Neuronal stem cell (in vitro differentiated cells): Measurements from ENCODE around the gene TNNT3.
"Not testable (repeated sequence)": the region's sequence is repeated elsewhere in the genome, so short reads cannot be mapped to it uniquely, and the experiment has no call there.

ENCODE experiments used
- DNase-seq: peaks from one replicate; pipeline ENCODE4 v3.0.0-alpha.2; 2013; ENCODE audit warnings: low spot score
- H2AFZ ChIP-seq: one replicate; pipeline ENCODE4 v1.6.1; 2013; ENCODE audit warnings: mild to moderate bottlenecking, low read length, inconsistent platforms
- H2AK5ac ChIP-seq: 2 replicates; pipeline ENCODE4 v1.6.1; 2013; ENCODE audit warnings: low read depth, mild to moderate bottlenecking, inconsistent platforms, low read length, moderate library complexity, mixed read lengths
- H2BK120ac ChIP-seq: 2 replicates; pipeline ENCODE4 v1.6.1; 2013; ENCODE audit warnings: low read depth, mild to moderate bottlenecking, inconsistent platforms, low read length, moderate library complexity, mixed read lengths
- H2BK12ac ChIP-seq: one replicate; pipeline ENCODE4 v1.6.1; 2013; ENCODE audit warnings: low read length, inconsistent platforms
- H2BK15ac ChIP-seq: 2 replicates; pipeline ENCODE4 v1.6.1; 2013; ENCODE audit warnings: mild to moderate bottlenecking, low read length, inconsistent platforms, mixed read lengths
- H2BK5ac ChIP-seq: one replicate; pipeline ENCODE4 v1.6.1; 2013; ENCODE audit warnings: inconsistent platforms, mild to moderate bottlenecking, low read length, moderate library complexity
- H3K14ac ChIP-seq: one replicate; pipeline ENCODE4 v1.6.1; 2013; ENCODE audit warnings: low read length, inconsistent platforms
- H3K18ac ChIP-seq: 2 replicates; pipeline ENCODE4 v1.6.1; 2013; ENCODE audit warnings: low read length, inconsistent platforms
- H3K23ac ChIP-seq: 2 replicates; pipeline ENCODE4 v1.6.1; 2013; ENCODE audit warnings: low read depth, mild to moderate bottlenecking, mixed read lengths, low read length, inconsistent platforms; ENCODE audit not compliant: poor library complexity
- H3K27ac ChIP-seq: replicated peaks from 3 replicates; pipeline ENCODE4 v1.5.1; 2013; ENCODE audit warnings: low read length, inconsistent platforms
- H3K27me3 ChIP-seq, 3 experiments: 2 replicates each; pipeline ENCODE4 v1.6.1; 2013; ENCODE audit warnings: low read length in 3 of 3, mild to moderate bottlenecking in 2 of 3, inconsistent platforms in 1 of 3, low read depth in 1 of 3, mixed read lengths in 1 of 3, moderate library complexity in 1 of 3; ENCODE audit not compliant: control insufficient read depth in 3 of 3, insufficient read depth in 3 of 3
- H3K36me3 ChIP-seq, 2 donors: replicated peaks in 1 of 2; 2 replicates each; pipeline ENCODE4 v1.6.1; 2013; ENCODE audit warnings: low read length in 2 of 2; ENCODE audit not compliant: control insufficient read depth in 2 of 2, insufficient read depth in 2 of 2
- H3K4ac ChIP-seq: 2 replicates; pipeline ENCODE4 v1.6.1; 2013; ENCODE audit warnings: inconsistent platforms, mild to moderate bottlenecking, low read length, moderate library complexity
- H3K4me1 ChIP-seq, 2 donors: 1 replicate in 1 of 2; 2 replicates in 1 of 2; pipeline ENCODE4 v1.6.1; 2013; ENCODE audit warnings: low read length in 2 of 2, low read depth in 1 of 2; ENCODE audit not compliant: control insufficient read depth in 2 of 2, insufficient read depth in 1 of 2
- H3K4me2 ChIP-seq: one replicate; pipeline ENCODE4 v1.6.1; 2013; ENCODE audit warnings: mild to moderate bottlenecking, low read length, inconsistent platforms; ENCODE audit not compliant: insufficient read depth, poor library complexity, severe bottlenecking
- H3K4me3 ChIP-seq, 2 donors: 2 replicates each; pipeline ENCODE4 v1.5.1; 2013; ENCODE audit warnings: low read length in 2 of 2, mild to moderate bottlenecking in 2 of 2, inconsistent platforms in 1 of 2, moderate library complexity in 1 of 2
- H3K79me1 ChIP-seq: one replicate; pipeline ENCODE4 v1.6.1; 2013; ENCODE audit warnings: low read depth, mild to moderate bottlenecking, inconsistent platforms, low read length, moderate library complexity
- H3K9ac ChIP-seq: one replicate; pipeline ENCODE4 v1.6.1; 2013; ENCODE audit warnings: mild to moderate bottlenecking, low read depth, low read length, inconsistent platforms; ENCODE audit not compliant: poor library complexity
- H3K9me3 ChIP-seq, 2 donors: replicated peaks in 1 of 2; 2 replicates each; pipeline versions ENCODE3 to v1.6.1; 2013; ENCODE audit warnings: low read length in 2 of 2, mild to moderate bottlenecking in 2 of 2, inconsistent platforms in 1 of 2, low read depth in 1 of 2, mixed read lengths in 1 of 2, moderate library complexity in 1 of 2; ENCODE audit not compliant: control insufficient read depth in 2 of 2, insufficient read depth in 1 of 2
- H4K8ac ChIP-seq: one replicate; pipeline ENCODE4 v1.6.1; 2013; ENCODE audit warnings: low read depth, mild to moderate bottlenecking, inconsistent platforms, low read length, moderate library complexity
- H4K91ac ChIP-seq: one replicate; pipeline ENCODE4 v1.6.1; 2013; ENCODE audit warnings: low read length, low read depth, mild to moderate bottlenecking, inconsistent platforms; ENCODE audit not compliant: poor library complexity
- WGBS, 2 donors: extraction: QIAGEN DNeasy Blood & Tissue Kit; methylation state at CpG; one replicate each; pipeline ENCODE4 v1.1.7; 2013; ENCODE audit warnings: missing lambda C conversion rate in 2 of 2, mixed read lengths in 1 of 2; ENCODE audit not compliant: insufficient read length in 2 of 2, insufficient replicate concordance in 1 of 2; ENCODE audit errors: extremely low coverage in 2 of 2; 5-methylcytosine and 5-hydroxymethylcytosine counted together

Gene TNNT3

DNA sequence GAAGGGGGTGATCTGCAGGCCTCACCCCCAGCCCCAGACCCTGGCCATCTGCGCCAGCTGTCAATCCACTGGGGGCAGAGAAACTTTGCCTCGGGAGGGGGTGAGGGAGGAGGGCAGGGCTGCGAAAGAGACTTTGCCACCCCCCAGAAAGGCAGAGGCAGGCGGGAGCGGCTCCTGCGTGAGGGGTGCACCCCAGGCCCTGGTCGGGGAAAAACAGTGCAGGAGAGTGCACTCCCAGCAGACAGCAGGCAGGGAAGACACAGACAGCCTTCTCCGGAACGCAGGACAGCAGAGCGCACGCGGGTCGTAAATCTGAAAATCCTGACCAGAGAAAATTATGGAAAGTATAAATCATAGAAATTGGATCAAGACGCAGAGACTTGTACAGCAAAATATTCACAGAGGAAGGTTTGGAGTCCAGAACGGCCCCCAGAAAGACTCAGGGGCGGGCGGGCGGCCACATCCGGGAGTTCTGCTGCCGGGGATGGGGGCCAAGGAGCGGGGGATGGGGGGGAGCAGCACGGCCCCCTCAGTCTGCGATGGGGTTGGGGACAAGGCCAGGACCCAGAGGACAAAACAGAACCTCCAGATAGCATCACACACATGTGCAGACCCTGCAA is 19.6 kb downstream of the TNNT3 start:
- Histone ChIP-seq H3K27ac (no peak overlapping the region), H3K18ac (peak overlapping the region; percentile 48), H3K4me1 (peaks cover 4 to 6% of the 10 kb centered on the region in 2 donors), H3K79me1 (no peaks in the 10 kb centered on the region), H4K91ac (no peak overlapping the region), H3K9ac (peak overlapping the region; percentile 60), H3K27me3 (peaks cover 0 to 8% (median 2%) of the 10 kb centered on the region in 3 experiments), H3K14ac (no peak overlapping the region), H2AFZ (peak overlapping the region; percentile 69), H2AK5ac (peak overlapping the region; percentile 92), H3K23ac (peak overlapping the region; percentile 43), H4K8ac (peak overlapping the region; percentile 65), H2BK12ac (peak overlapping the region; percentile 58), H2BK15ac (no peak overlapping the region), H3K9me3 (no peaks in the 10 kb centered on the region), H3K4ac (no peak overlapping the region), H3K36me3 (no peaks in the 10 kb centered on the region), H2BK5ac (no peak overlapping the region), H2BK120ac (no peak overlapping the region), H3K4me3 (no peak overlapping the region), H3K4me2 (no peak overlapping the region)
- WGBS, 2 donors: no CpG with 5 or more reads among the region's 23 CpGs
- DNase-seq: no peak

DNA sequence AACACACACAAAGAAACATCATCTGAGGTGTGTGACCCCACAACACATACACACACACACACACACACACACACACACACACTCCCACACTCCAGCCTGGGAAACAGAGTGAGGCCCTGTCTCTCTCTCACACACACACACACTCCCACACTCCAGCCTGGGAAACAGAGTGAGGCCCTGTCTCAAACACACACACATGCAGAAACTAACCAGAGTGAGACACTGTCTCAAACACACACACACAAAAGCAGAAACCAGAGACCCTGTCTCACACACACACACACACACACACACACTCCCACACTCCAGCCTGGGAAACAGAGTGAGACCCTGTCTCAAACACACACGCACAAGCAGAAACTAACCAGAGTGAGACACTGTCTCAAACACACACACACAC is 20.3 kb downstream of the TNNT3 start:
- not testable (repeated sequence) for H3K23ac ChIP-seq, H2BK5ac ChIP-seq, H3K4me1 ChIP-seq, H2AK5ac ChIP-seq, DNase-seq, H3K27ac ChIP-seq, H2BK12ac ChIP-seq, H3K36me3 ChIP-seq, H3K4ac ChIP-seq, H3K4me3 ChIP-seq, H2BK120ac ChIP-seq, H3K4me2 ChIP-seq, H3K27me3 ChIP-seq, H3K14ac ChIP-seq, H2AFZ ChIP-seq, H4K8ac ChIP-seq, H3K18ac ChIP-seq, H3K9me3 ChIP-seq, H2BK15ac ChIP-seq, H3K79me1 ChIP-seq, H3K9ac ChIP-seq, H4K91ac ChIP-seq
- no CpG with 5 or more reads among the region's 1 CpG for WGBS, 2 donors

DNA sequence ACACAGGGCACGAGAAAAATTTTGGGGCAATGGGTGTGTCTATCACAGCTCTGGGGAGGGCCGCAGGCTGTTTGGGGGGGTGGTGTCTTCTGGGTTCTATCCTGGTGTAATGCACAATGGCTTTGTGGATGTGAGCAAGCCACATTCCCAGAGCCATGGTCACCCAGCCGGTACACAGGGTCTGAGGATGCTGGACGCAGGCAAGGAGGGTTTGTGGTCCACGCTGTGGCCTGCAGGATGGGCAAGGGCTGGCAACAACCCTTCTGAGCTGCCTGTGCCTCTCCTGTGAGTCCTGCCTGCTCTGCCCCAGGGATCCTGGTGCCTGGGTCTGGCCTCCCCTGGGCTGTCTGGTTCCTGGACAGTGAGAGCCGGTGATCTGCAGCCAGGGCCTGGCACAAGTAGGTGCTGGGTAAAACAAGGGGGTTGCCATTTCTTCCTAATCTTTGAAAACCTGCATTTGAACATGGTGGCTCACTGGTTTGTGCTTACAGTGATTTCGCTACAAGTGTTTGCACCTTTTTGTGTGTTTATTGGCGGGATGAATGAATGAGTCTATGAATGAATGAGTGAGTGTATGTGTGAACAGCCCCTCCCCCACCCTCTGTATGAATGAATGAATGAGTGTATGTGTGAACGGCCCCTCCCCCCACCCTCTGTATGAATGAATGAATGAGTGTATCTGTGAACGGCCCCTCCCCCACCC is 23.2 kb downstream of the TNNT3 start:
- Histone ChIP-seq H3K27me3 (peaks cover 0 to 6% (median 2%) of the 10 kb centered on the region in 3 experiments), H3K4ac (peak overlapping the region; percentile 89), H3K14ac (peak overlapping the region; percentile 17), H4K91ac (peak overlapping the region; percentile 85), H4K8ac (peak overlapping the region; percentile 82), H3K9me3 (no peaks in the 10 kb centered on the region), H3K27ac (no peak overlapping the region), H3K79me1 (no peaks in the 10 kb centered on the region), H2BK15ac (peak overlapping the region; percentile 99), H2BK120ac (peak overlapping the region; percentile 94), H2AK5ac (peak overlapping the region; percentile 97), H2AFZ (no peak overlapping the region), H2BK5ac (peak overlapping the region; percentile 18), H3K23ac (peak overlapping the region; percentile 85), H3K4me1 (peaks cover 4 to 6% of the 10 kb centered on the region in 2 donors), H3K18ac (peak overlapping the region; percentile 90), H3K4me2 (peak overlapping the region; percentile 18), H3K4me3 (no peak overlapping the region), H3K36me3 (no peaks in the 10 kb centered on the region), H3K9ac (no peak overlapping the region), H2BK12ac (peak overlapping the region; percentile 94)
- DNase-seq: no peak
- no CpG with 5 or more reads among the region's 10 CpGs for WGBS, 2 donors

DNA sequence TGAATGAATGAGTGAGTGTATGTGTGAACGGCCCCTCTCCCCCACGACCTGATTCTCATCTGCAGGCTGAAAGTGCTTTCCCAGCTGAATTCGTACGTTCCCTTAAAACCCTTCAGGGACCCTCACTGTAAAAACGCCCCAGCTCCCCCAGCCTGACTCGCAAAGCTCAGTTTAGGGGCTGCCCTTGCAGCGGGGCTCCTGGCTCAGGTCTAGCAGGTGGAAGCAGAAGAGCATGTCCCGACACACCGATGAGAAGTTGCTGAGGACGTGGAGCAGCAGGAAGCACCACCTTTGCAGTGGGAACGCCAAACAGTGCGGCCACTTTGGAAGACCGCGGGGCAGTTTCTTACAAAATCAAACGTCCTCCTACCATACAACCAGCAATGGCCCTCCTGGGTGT is 24.1 kb downstream of the TNNT3 start:
- Histone ChIP-seq H2BK15ac (no peak overlapping the region), H3K18ac (peak overlapping the region; percentile 87), H2BK12ac (no peak overlapping the region), H3K4me2 (no peak overlapping the region), H3K9ac (no peak overlapping the region), H3K79me1 (no peaks in the 10 kb centered on the region), H2BK120ac (no peak overlapping the region), H3K27me3 (peaks cover 0 to 4% (median 2%) of the 10 kb centered on the region in 3 experiments), H3K4me1 (peaks cover 4 to 6% of the 10 kb centered on the region in 2 donors), H3K4me3 (no peak overlapping the region), H2AK5ac (no peak overlapping the region), H2AFZ (no peak overlapping the region), H3K23ac (no peak overlapping the region), H3K27ac (no peak overlapping the region), H4K8ac (no peak overlapping the region), H3K4ac (no peak overlapping the region), H4K91ac (no peak overlapping the region), H3K14ac (no peak overlapping the region), H3K36me3 (no peaks in the 10 kb centered on the region), H3K9me3 (no peaks in the 10 kb centered on the region), H2BK5ac (no peak overlapping the region)
- DNase-seq: no peak
- no CpG with 5 or more reads among the region's 15 CpGs for WGBS, 2 donors
